HepG2 (cell line): ENCODE results near the gene HTRA3.

Experiments used
- BHLHE40 ChIP-seq: IDR thresholded peaks from 2 replicates; pipeline ENCODE4 v1.6.1; 2011; ENCODE audit warnings: low read length, improper control_type of control experiment
- EZH2 ChIP-seq: conservative IDR thresholded peaks from 2 replicates; pipeline ENCODE4 v1.6.1; 2012; ENCODE audit warnings: mild to moderate bottlenecking, low read depth, low read length, moderate library complexity
- NFE2L1 ChIP-seq: sonication (generic); formaldehyde crosslinking; IDR thresholded peaks from 2 replicates; pipeline ENCODE4 v1.4.0; 2020; ENCODE audit warnings: missing genetic modification reagents, mild to moderate bottlenecking, borderline replicate concordance
- PRPF4 ChIP-seq: fragments of 200-400 bp; formaldehyde crosslinking; IDR thresholded peaks from 2 replicates; pipeline ENCODE4 v1.6.1; 2016; ENCODE audit warnings: low read length, low read depth; ENCODE audit not compliant: poor library complexity, severe bottlenecking
- RNF2 ChIP-seq: fragments of 450-650 bp; conservative IDR thresholded peaks from 2 replicates; pipeline ENCODE4 v1.6.1; 2016; ENCODE audit warnings: low read depth
- SP1 ChIP-seq, 2 experiments: fragments of 450-650 bp in 1 of 2; sonication (generic) in 1 of 2; formaldehyde crosslinking in 1 of 2; IDR thresholded peaks; 2 replicates each; pipeline versions ENCODE4 v1.4.0 to v1.6.1; 2016 to 2020; ENCODE audit warnings: missing genetic modification reagents in 1 of 2
- ZFP36L1 ChIP-seq: sonication (generic); formaldehyde crosslinking; IDR thresholded peaks from 2 replicates; pipeline ENCODE4 v1.8.0; 2022; ENCODE audit warnings: mild to moderate bottlenecking, missing genetic modification reagents, moderate library complexity
- ZNF17 ChIP-seq: sonication (generic); formaldehyde crosslinking; IDR thresholded peaks from 2 replicates; pipeline ENCODE4 v1.5.0; 2020; ENCODE audit warnings: mild to moderate bottlenecking, missing genetic modification reagents
- ZNF343 ChIP-seq: sonication (generic); formaldehyde crosslinking; IDR thresholded peaks from 2 replicates; pipeline ENCODE4 v1.4.0; 2020; ENCODE audit warnings: mild to moderate bottlenecking, missing genetic modification reagents
- TF ChIP-seq, protein P1 (sequence below): sonication (generic); formaldehyde crosslinking; IDR thresholded peaks from 2 replicates; pipeline ENCODE4 v1.5.0; 2020; ENCODE audit warnings: mild to moderate bottlenecking, missing genetic modification reagents, moderate library complexity
- TF ChIP-seq, protein P2 (sequence below): sonication (generic); formaldehyde crosslinking; IDR thresholded peaks from 2 replicates; pipeline ENCODE4 v1.9.0; 2022; ENCODE audit warnings: missing genetic modification reagents, mild to moderate bottlenecking, borderline replicate concordance

DNA sequence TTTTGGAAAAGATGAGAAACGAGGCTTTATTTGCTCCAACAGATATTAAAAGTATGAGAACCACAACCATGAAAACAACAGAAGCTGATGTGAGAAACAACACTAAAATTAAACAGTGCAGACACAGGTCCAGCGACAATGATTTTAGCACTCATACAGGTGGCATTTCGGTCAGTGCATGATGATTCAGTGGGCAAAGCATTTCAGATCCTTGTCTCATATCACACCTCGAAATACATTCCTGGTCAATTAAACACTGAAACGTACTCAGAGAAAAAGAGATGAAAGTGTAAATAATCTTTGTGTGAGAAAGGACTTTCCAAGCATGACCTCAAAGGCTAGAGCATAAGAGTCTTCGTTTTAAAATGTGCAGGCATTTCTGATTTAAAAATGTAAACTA is 85.8 kb downstream of the HTRA3 start:
- TF ChIP-seq NFE2L1 (CRISPR knock-in tag) (no peak), PRPF4 (no peak), ZNF17 (no peak), ZFP36L1 (CRISPR knock-in tag) (no peak), BHLHE40 (no peak), SP1 (IDR thresholded peaks at IDR 0.05) (no peak), SP1 (CRISPR knock-in tag; IDR thresholded peaks at IDR 0.05) (no peak), ZNF343 (CRISPR knock-in tag) (no peak), RNF2 (no peak), EZH2 (no peak)
- TF ChIP-seq, protein P1, sequence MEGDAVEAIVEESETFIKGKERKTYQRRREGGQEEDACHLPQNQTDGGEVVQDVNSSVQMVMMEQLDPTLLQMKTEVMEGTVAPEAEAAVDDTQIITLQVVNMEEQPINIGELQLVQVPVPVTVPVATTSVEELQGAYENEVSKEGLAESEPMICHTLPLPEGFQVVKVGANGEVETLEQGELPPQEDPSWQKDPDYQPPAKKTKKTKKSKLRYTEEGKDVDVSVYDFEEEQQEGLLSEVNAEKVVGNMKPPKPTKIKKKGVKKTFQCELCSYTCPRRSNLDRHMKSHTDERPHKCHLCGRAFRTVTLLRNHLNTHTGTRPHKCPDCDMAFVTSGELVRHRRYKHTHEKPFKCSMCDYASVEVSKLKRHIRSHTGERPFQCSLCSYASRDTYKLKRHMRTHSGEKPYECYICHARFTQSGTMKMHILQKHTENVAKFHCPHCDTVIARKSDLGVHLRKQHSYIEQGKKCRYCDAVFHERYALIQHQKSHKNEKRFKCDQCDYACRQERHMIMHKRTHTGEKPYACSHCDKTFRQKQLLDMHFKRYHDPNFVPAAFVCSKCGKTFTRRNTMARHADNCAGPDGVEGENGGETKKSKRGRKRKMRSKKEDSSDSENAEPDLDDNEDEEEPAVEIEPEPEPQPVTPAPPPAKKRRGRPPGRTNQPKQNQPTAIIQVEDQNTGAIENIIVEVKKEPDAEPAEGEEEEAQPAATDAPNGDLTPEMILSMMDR (CRISPR knock-in tag) = no peak
- TF ChIP-seq, protein P2, sequence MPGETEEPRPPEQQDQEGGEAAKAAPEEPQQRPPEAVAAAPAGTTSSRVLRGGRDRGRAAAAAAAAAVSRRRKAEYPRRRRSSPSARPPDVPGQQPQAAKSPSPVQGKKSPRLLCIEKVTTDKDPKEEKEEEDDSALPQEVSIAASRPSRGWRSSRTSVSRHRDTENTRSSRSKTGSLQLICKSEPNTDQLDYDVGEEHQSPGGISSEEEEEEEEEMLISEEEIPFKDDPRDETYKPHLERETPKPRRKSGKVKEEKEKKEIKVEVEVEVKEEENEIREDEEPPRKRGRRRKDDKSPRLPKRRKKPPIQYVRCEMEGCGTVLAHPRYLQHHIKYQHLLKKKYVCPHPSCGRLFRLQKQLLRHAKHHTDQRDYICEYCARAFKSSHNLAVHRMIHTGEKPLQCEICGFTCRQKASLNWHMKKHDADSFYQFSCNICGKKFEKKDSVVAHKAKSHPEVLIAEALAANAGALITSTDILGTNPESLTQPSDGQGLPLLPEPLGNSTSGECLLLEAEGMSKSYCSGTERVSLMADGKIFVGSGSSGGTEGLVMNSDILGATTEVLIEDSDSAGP (CRISPR knock-in tag) = no peak
